ENCODE measurements around the gene LRFN4. TPM values are rescaled to one million over a fixed set of nuclear protein-coding genes. Genes with fewer than 3 reads are reported as not detected.

LRFN4 gene
- total RNA-seq, 1 experiment from 2014 or later, result 30.3 TPM

- Mint-ChIP-seq H3K4me1 (ENCODE audit: low read depth, unreplicated experiment) (peaks cover 10% of the 10 kb centered on the region), H3K4me3 (ENCODE audit: low read depth, unreplicated experiment) (no peak overlapping the region), H3K27ac (ENCODE audit: unreplicated experiment) (no peak overlapping the region), H3K9me3 (ENCODE audit: low read depth, unreplicated experiment) (no peaks in the 10 kb centered on the region), H3K27me3 (ENCODE audit: unreplicated experiment) (peaks cover 9% of the 10 kb centered on the region), H3K36me3 (ENCODE audit: insufficient read depth, unreplicated experiment) (peaks cover 16% of the 10 kb centered on the region)
- CTCF ChIA-PET, result no interaction called here
- no peak for DNase-seq
- TF ChIP-seq, protein P1, sequence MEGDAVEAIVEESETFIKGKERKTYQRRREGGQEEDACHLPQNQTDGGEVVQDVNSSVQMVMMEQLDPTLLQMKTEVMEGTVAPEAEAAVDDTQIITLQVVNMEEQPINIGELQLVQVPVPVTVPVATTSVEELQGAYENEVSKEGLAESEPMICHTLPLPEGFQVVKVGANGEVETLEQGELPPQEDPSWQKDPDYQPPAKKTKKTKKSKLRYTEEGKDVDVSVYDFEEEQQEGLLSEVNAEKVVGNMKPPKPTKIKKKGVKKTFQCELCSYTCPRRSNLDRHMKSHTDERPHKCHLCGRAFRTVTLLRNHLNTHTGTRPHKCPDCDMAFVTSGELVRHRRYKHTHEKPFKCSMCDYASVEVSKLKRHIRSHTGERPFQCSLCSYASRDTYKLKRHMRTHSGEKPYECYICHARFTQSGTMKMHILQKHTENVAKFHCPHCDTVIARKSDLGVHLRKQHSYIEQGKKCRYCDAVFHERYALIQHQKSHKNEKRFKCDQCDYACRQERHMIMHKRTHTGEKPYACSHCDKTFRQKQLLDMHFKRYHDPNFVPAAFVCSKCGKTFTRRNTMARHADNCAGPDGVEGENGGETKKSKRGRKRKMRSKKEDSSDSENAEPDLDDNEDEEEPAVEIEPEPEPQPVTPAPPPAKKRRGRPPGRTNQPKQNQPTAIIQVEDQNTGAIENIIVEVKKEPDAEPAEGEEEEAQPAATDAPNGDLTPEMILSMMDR (IDR thresholded peaks at IDR 0.05; ENCODE audit: unreplicated experiment), result no peak
- no TSS peak for BruUV-seq (replicated peaks)
- intact Hi-C loops (cut with micrococcal nuclease; ENCODE audit: unreplicated experiment), result no loop called here
These were observed 14.0 kb downstream of the LRFN4 start for GRCh38 chr11:66870616-66871520.

- Mint-ChIP-seq H3K36me3 (ENCODE audit: insufficient read depth, unreplicated experiment) (peaks cover 16% of the 10 kb centered on the region), H3K4me3 (ENCODE audit: low read depth, unreplicated experiment) (no peak overlapping the region), H3K4me1 (ENCODE audit: low read depth, unreplicated experiment) (peaks cover 10% of the 10 kb centered on the region), H3K27me3 (ENCODE audit: unreplicated experiment) (peaks cover 9% of the 10 kb centered on the region), H3K9me3 (ENCODE audit: low read depth, unreplicated experiment) (no peaks in the 10 kb centered on the region), H3K27ac (ENCODE audit: unreplicated experiment) (no peak overlapping the region)
- TF ChIP-seq, protein P1 (IDR thresholded peaks at IDR 0.05; ENCODE audit: unreplicated experiment), result no peak
- CTCF ChIA-PET, result no interaction called here
- BruUV-seq (replicated peaks), result no TSS peak
- DNase-seq, result no peak
- intact Hi-C loops (cut with micrococcal nuclease; ENCODE audit: unreplicated experiment), result no loop called here
These were observed 14.6 kb downstream of the LRFN4 start for GRCh38 chr11:66871521-66871901.

GRCh38 chr11:66874232-66874631 lies 17.4 kb downstream of the LRFN4 start:
- no peak overlapping the region for H3K4me3 Mint-ChIP-seq (ENCODE audit: low read depth, unreplicated experiment)
- H3K9me3 Mint-ChIP-seq (ENCODE audit: low read depth, unreplicated experiment), result no peaks in the 10 kb centered on the region
- TF ChIP-seq, protein P1 (IDR thresholded peaks at IDR 0.05; ENCODE audit: unreplicated experiment), result no peak
- BruUV-seq (replicated peaks), result no TSS peak
- CTCF ChIA-PET, result no interaction called here
- H3K4me1 Mint-ChIP-seq (ENCODE audit: low read depth, unreplicated experiment), result peaks cover 11% of the 10 kb centered on the region
- H3K27ac Mint-ChIP-seq (ENCODE audit: unreplicated experiment), result no peak overlapping the region
- DNase-seq, result no peak
- H3K36me3 Mint-ChIP-seq (ENCODE audit: insufficient read depth, unreplicated experiment), result peaks cover 8% of the 10 kb centered on the region
- intact Hi-C loops (cut with micrococcal nuclease; ENCODE audit: unreplicated experiment), result no loop called here
- H3K27me3 Mint-ChIP-seq (ENCODE audit: unreplicated experiment), result peaks cover 9% of the 10 kb centered on the region

DNA sequence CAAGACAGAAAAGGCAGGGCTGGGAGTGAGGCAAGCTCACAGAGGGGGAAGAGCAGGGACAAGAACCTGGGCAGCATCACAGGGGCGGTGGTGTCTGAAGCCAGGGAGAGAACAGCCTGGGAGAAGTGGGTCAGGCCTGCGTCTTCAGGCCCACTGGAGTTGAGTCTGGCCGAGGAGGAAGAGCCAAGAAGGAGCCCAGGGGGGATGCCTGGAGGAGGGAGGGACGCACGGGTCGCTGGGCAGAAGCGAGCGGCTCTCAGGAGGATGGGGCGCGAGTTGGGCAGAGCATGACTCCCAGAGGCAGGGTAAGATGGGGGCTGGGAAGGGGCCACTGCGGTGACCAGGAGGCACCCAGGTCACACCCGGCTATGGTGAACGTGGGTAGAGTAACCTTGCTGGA lies 18.5 kb downstream of the LRFN4 start:
- H3K4me1 Mint-ChIP-seq (ENCODE audit: low read depth, unreplicated experiment), result peaks cover 22% of the 10 kb centered on the region
- BruUV-seq (replicated peaks), result no TSS peak

More for the DNA sequence above, 18.5 kb downstream of the LRFN4 start:
- Mint-ChIP-seq H3K27me3 (ENCODE audit: unreplicated experiment) (peaks cover 9% of the 10 kb centered on the region), H3K36me3 (ENCODE audit: insufficient read depth, unreplicated experiment) (peaks cover 8% of the 10 kb centered on the region), H3K4me3 (ENCODE audit: low read depth, unreplicated experiment) (no peak overlapping the region), H3K9me3 (ENCODE audit: low read depth, unreplicated experiment) (no peaks in the 10 kb centered on the region), H3K27ac (ENCODE audit: unreplicated experiment) (peak overlapping the region; percentile 30)
- intact Hi-C loops (cut with micrococcal nuclease; ENCODE audit: unreplicated experiment), result no loop called here
- TF ChIP-seq, protein P1 (IDR thresholded peaks at IDR 0.05; ENCODE audit: unreplicated experiment), result no peak
- no peak for DNase-seq
- CTCF ChIA-PET, result no interaction called here
